PFSK-1 (cell line): ENCODE data around the gene KCTD5.

Experiments used
- FOXP2 ChIP-seq: optimal IDR thresholded peaks from 2 replicates; pipeline ENCODE3; 2011; ENCODE audit warnings: borderline replicate concordance, control low read depth, inconsistent platforms; ENCODE audit not compliant: insufficient read depth; ENCODE audit errors: extremely low read length, extremely low read depth
- POLR2AphosphoS5 ChIP-seq: IDR thresholded peaks from 2 replicates; pipeline ENCODE4 v1.6.1; 2012; ENCODE audit warnings: low read depth, mild to moderate bottlenecking, control low read depth, low read length, moderate library complexity
- REST ChIP-seq, 2 experiments: IDR thresholded peaks; 2 replicates each; pipeline versions ENCODE4 v1.6.1 to v1.8.0; 2011 to 2012; ENCODE audit warnings: low read depth in 2 of 2, low read length in 2 of 2, control low read depth in 1 of 2, inconsistent platforms in 1 of 2, mild to moderate bottlenecking in 1 of 2, moderate library complexity in 1 of 2; ENCODE audit not compliant: insufficient read depth in 1 of 2
- SIN3A ChIP-seq: IDR thresholded peaks from 2 replicates; pipeline ENCODE4 v1.6.1; 2012; ENCODE audit warnings: mild to moderate bottlenecking, low read length, moderate library complexity, borderline replicate concordance; ENCODE audit not compliant: insufficient read depth
- TAF1 ChIP-seq: IDR thresholded peaks from 2 replicates; pipeline ENCODE4 v1.6.1; 2012; ENCODE audit warnings: low read length, control low read depth, borderline replicate concordance; ENCODE audit not compliant: insufficient read depth

KCTD5 gene

GRCh38 chr16:2698965-2699750 lies 16.8 kb downstream of the KCTD5 start:
- TF ChIP-seq SIN3A (no peak), TAF1 (no peak), POLR2AphosphoS5 (no peak), FOXP2 (no peak), REST (IDR thresholded peaks at IDR 0.05; ENCODE audit: insufficient read depth in 1 of 2, low read depth in 2 of 2, low read length in 2 of 2) (no peak)

- TF ChIP-seq SIN3A (no peak), POLR2AphosphoS5 (no peak), REST (IDR thresholded peaks at IDR 0.05; ENCODE audit: insufficient read depth in 1 of 2, low read depth in 2 of 2, low read length in 2 of 2) (no peak), FOXP2 (no peak), TAF1 (no peak)
Measured at GRCh38 chr16:2699791-2700600, 17.7 kb downstream of the KCTD5 start.

GRCh38 chr16:2700786-2701185 lies 18.5 kb downstream of the KCTD5 start:
- no peak for TF ChIP-seq SIN3A
- TF ChIP-seq REST (IDR thresholded peaks at IDR 0.05; ENCODE audit: insufficient read depth in 1 of 2, low read depth in 2 of 2, low read length in 2 of 2): no peak
- no peak for TF ChIP-seq POLR2AphosphoS5
- TF ChIP-seq FOXP2: no peak
- TF ChIP-seq TAF1: no peak

- no peak for TF ChIP-seq POLR2AphosphoS5
- no peak for TF ChIP-seq REST (IDR thresholded peaks at IDR 0.05; ENCODE audit: insufficient read depth in 1 of 2, low read depth in 2 of 2, low read length in 2 of 2)
- no peak for TF ChIP-seq FOXP2
- TF ChIP-seq TAF1: no peak
- TF ChIP-seq SIN3A: no peak
Measured at GRCh38 chr16:2701272-2701671, 18.9 kb downstream of the KCTD5 start.
